Stimulated activated CD4-positive, alpha-beta T cell treated with anti-CD3 and anti-CD28 coated beads, Interleukin-2, amount 100 ng/mL, for 48 hours (primary cell): ENCODE measurements around the gene RPA4.
"Not testable (repeated sequence)": the region's sequence is repeated elsewhere in the genome, so short reads cannot be mapped to it uniquely, and the experiment has no call there.

Source experiments
- DNase-seq, 2 donors: peaks; one replicate each; pipeline ENCODE4 v3.0.0-alpha.2; 2020

The RPA4 gene, protein sequence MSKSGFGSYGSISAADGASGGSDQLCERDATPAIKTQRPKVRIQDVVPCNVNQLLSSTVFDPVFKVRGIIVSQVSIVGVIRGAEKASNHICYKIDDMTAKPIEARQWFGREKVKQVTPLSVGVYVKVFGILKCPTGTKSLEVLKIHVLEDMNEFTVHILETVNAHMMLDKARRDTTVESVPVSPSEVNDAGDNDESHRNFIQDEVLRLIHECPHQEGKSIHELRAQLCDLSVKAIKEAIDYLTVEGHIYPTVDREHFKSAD

DNA sequence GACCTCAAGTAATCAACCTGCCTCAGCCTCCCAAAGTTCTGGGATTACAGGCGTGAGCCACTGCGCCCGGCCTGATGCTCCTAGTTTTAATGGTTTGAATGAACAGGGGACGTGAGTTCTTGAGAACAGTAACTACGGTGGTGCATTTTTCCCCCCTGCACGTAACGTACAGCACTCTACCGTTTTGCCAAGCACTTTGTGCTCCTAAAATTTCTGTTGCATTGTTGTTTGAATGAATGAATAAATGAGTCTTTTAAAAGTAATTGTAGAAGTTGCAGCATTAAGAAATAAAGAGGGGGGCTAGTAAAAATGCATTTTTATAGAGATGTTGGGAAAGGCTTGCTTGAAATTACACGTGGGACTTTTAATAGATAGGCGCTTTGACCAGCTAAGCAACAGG, at the start of gene RPA4:
TSS of gene RPA4 (plus strand) at position 301 of the 400 bp plus-strand sequence. CDS start 403 bp downstream, outside the sequence.
- no peak for DNase-seq

DNA sequence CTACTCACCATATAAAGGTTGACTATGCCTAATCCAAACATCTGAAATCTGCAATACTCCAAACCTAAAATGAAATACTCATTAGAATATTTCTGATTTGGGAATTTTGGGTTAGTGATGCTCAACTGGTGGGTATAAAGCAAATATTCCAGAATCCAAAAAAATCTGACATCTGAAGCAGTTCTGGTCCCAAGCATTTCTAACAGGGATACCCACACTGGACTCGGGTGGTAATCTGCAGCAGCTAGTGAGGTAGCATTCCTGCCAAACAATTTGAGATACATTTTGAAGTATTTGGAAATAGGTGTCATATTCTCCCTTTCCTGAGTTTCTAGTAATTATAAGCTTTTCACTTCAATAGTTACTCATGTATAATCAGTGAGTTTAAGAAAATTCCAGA, 49.6 kb upstream of the RPA4 start:
- no peak for DNase-seq

GRCh38 chrX:96835660-96836289, 47.9 kb upstream of the RPA4 start:
- no peak for DNase-seq

- DNase-seq, result no peak
These were observed 45.9 kb upstream of the RPA4 start for GRCh38 chrX:96837808-96838207.

GRCh38 chrX:96838537-96838936, 45.2 kb upstream of the RPA4 start:
- DNase-seq, result no peak

GRCh38 chrX:96841325-96841724, 42.4 kb upstream of the RPA4 start:
- DNase-seq, result no peak

DNA sequence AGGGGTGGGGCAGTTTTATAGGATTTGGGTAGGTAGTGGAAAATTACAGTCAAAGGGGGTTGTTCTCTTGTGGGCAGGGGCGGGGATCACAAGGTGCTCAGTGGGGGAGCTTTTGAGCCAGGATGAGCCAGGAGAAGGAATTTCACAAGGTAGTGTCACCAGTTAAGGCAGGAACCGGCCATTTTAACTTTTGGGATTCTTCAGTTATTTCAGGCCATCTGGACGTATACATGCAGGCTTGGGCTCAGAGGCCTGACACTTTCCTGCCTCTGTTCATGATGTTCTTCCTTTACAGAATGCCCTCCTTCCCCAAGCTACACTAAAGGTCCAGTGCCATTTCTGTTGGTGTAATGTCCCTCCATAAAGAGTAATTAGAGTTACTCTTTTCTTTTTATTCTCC, 41.8 kb upstream of the RPA4 start:
- not testable (repeated sequence) for DNase-seq

DNA sequence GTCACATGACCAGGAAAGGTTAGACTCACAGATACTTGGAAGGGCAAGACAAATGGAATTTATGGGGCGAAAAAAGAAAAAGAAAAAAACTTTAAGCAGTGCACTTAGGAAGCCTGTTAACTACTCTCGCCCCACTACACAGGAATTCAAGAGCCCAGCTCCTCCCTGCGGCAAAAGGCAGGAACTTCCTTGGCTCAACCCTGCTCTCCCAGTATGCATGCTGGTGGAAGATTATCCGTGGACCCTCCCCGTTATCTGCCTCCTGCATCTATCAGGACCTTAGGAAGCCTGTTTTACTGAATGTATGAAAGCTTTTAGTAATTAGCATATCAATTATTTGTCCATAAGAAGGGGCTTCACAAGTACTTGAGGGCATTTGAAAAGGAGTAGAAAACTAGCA, 40.1 kb upstream of the RPA4 start:
- no peak for DNase-seq

DNA sequence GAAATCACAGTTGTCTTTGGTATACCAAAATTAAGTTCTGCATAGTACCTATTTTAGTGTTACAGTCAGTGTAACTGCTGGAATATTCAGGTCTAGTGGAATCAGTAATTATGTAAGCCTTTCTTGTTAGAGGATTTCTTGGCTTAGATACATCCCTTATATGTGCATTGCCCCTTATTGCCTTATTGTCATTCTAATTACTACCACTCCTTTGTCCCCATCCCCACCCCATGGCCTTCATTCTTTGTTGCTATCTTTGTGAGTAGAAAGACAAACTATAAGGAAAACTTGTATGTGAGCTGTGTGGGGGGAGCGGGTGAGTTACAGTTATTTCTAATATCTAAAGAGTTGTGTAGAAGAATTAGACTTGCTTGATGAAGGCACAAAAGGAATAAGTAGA, 36.9 kb upstream of the RPA4 start:
- DNase-seq, result no peak

- not testable (repeated sequence) for DNase-seq
These were observed 24.3 kb upstream of the RPA4 start for GRCh38 chrX:96859422-96859821.

- no peak for DNase-seq
These were observed 22.5 kb upstream of the RPA4 start for GRCh38 chrX:96861218-96861617.

- no peak for DNase-seq
These were observed 22.0 kb upstream of the RPA4 start for GRCh38 chrX:96861661-96862060.

DNA sequence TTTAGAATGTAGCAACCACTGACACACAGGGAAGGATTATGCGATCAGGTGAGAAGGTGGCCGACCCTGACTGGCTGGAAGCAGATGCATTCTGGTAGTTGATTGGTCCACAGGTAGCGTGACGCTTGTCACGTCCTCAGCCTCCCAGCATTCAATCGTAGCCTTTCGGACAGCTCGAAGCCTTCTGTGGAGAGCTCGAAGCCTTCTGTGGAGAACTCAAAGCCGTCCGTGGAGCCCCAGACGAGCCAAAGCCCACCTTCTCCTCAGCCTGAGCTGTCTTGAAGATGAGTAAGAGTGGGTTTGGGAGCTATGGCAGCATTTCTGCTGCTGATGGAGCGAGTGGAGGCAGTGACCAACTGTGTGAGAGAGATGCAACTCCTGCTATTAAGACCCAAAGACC, 319 bp downstream of the RPA4 start:
- no peak for DNase-seq

- DNase-seq, result no peak
These were observed 6.0 kb downstream of the RPA4 start for GRCh38 chrX:96889726-96890125.

DNA sequence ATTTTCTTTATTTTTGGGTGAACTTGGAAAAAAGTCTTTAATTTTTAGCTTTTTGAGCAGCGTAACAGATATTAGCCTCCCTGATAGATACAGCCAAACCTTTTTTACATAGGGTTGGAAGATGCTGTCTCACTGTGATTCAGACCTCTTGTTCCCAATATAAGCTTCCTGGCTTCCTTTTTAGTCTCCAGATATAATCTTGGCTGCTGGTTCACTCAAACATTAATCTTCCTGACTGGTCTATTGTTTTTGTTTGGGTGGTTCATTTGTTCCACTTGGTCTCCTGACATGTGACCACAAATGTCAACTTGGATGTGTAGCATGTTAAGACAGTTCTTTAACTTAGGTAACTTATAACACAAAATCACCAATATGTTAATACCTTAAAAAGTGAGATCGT, 23.0 kb downstream of the RPA4 start:
- DNase-seq, result no peak

GRCh38 chrX:96907516-96908272, 24.0 kb downstream of the RPA4 start:
- no peak for DNase-seq

DNA sequence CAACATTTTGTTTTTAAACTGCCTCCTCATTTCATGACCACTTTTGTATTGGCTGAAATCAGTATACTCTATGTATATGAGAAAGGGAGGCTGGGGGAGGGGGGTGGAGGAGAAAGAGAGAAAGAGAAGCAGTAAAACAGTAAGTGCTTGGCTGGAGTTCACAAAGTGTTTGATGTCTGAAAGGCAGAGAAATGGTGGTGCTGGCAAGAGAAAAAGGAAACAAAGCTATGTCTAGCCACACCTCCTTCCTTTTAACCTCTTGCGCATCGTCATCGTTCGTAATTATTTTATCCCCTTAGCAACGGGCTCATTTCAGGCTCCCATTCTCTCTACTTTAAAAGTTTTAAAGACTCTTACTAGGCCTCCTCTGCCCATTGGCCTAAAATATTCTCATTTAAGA, 25.6 kb downstream of the RPA4 start:
- DNase-seq, result no peak

DNA sequence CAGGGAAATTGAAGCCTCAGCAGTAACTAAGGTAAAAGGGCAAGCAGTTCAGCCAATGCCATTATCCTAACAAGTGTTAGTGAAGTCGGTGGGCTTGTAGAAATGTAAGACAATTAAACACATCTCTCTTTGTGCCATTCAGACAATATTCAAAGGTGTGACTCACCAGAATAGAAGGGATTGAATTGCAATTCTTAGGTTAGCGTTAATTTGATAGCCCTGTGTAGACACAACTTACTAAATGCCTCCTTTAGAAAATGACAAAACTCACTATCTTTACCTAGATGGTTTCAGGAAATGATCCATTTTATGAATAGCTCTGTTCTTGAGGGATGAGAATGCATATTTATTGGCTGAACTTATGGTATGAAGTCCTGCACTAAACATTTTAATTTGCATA, 35.2 kb downstream of the RPA4 start:
- no peak for DNase-seq

GRCh38 chrX:96919672-96920071, 36.0 kb downstream of the RPA4 start:
- DNase-seq, result no peak

DNA sequence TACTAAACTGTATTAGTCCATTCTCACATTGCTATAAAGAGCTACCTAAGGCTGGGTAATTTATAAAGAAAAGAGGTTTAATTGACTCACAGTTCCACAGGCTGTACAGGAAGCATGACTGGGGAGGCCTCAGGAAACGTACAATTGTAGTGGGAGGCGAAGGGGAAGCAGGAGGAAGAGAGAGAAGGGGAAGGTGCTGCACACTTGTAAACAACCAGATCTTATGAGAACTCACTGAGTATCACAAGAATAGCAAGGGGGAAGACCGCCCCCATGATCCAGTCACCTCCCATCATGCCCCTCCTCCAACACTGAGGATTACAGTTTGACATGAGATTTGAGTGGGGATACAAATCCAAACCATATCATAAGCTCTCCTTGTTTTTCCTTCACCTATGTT, 40.9 kb downstream of the RPA4 start:
- DNase-seq, result no peak

DNA sequence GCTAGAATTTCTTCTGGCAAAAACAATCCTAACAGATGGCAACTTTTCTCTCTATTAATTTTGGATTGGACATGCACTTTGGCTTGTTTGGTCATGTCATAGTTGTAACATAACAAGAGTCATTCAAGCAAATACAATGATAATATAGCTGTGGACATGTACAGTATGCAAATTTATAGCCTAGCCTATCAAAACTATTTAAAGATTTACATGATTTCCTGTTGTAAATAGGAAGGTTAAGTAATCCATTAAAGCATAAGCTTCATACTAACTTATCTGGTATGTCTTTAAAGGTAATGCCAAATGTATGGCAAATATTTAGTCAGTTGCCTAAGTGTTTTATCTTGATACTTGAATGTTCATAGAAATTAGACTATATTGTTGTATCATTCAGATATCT, 45.3 kb downstream of the RPA4 start:
- no peak for DNase-seq
